Endothelial cell (in vitro differentiated cells): ENCODE measurements around the gene TBL1X. TPM values are rescaled to one million over a fixed set of nuclear protein-coding genes. Genes with fewer than 3 reads are reported as not detected.
"Not testable (repeated sequence)": the region's sequence is repeated elsewhere in the genome, so short reads cannot be mapped to it uniquely, and the experiment has no call there.

ENCODE experiments used
- DNase-seq: peaks from one replicate; pipeline ENCODE4 v3.0.0; 2021; ENCODE audit warnings: low spot score
- H3K27ac Mint-ChIP-seq: one replicate; pipeline ENCODE4 v1.8.0; 2021; ENCODE audit warnings: mixed read lengths, inconsistent platforms; ENCODE audit not compliant: unreplicated experiment
- H3K27me3 Mint-ChIP-seq: one replicate; pipeline ENCODE4 v1.8.0; 2021; ENCODE audit warnings: mild to moderate bottlenecking, moderate library complexity, mixed read lengths, inconsistent platforms; ENCODE audit not compliant: unreplicated experiment
- H3K36me3 Mint-ChIP-seq: one replicate; pipeline ENCODE4 v1.8.0; 2021; ENCODE audit warnings: mild to moderate bottlenecking, low read depth, mixed read lengths, inconsistent platforms; ENCODE audit not compliant: unreplicated experiment
- H3K4me1 Mint-ChIP-seq: one replicate; pipeline ENCODE4 v1.8.0; 2021; ENCODE audit warnings: mild to moderate bottlenecking, mixed read lengths, inconsistent platforms; ENCODE audit not compliant: unreplicated experiment
- H3K4me3 Mint-ChIP-seq: one replicate; pipeline ENCODE4 v1.8.0; 2021; ENCODE audit warnings: mild to moderate bottlenecking, mixed read lengths, inconsistent platforms; ENCODE audit not compliant: unreplicated experiment
- H3K9me3 Mint-ChIP-seq: one replicate; pipeline ENCODE4 v1.8.0; 2021; ENCODE audit warnings: mixed read lengths, inconsistent platforms; ENCODE audit not compliant: unreplicated experiment
- total RNA-seq: library from RNA; stranded (reverse); fragmentation: NEBNext Ultra II Directional; extraction: Animal tissue kit (Norgen Biotek cat#: 25700); gene quantifications from one replicate; pipeline ENCODE4 v1.2.1, GENCODE V29; 2021; ENCODE audit not compliant: unreplicated experiment
- TF ChIP-seq, protein P1 (sequence below): fragments of 200-600 bp; sonication (generic); IDR thresholded peaks from one replicate; pipeline ENCODE4 v1.5.0; 2021; ENCODE audit warnings: antibody characterized with exemption; ENCODE audit not compliant: unreplicated experiment

TBL1X gene
- total RNA-seq, 1 donor from 2014 or later: 19.4 TPM

DNA sequence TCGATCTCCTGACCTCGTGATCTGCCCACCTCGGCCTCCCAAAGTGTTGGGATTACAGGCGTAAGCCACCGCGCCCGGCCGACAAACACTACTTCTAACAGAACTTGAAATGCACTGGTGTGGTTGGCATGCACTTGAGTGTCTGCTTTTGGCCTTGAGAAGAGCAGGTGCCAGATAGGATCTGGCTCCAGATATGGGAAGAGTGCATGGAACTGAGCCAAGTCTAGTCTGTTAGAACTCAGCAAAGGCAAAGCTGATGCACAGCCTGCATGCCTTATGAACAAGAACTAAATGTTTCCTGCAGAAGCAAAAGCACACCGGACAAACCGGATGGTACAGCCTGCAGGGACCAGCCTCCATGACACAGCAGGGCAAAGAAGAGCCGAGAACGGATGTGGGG is 35.1 kb upstream of the TBL1X start:
- H3K4me1 Mint-ChIP-seq: peaks cover 6% of the 10 kb centered on the region
- H3K27me3 Mint-ChIP-seq: peaks cover 3% of the 10 kb centered on the region
- H3K9me3 Mint-ChIP-seq: no peaks in the 10 kb centered on the region
- TF ChIP-seq, protein P1, sequence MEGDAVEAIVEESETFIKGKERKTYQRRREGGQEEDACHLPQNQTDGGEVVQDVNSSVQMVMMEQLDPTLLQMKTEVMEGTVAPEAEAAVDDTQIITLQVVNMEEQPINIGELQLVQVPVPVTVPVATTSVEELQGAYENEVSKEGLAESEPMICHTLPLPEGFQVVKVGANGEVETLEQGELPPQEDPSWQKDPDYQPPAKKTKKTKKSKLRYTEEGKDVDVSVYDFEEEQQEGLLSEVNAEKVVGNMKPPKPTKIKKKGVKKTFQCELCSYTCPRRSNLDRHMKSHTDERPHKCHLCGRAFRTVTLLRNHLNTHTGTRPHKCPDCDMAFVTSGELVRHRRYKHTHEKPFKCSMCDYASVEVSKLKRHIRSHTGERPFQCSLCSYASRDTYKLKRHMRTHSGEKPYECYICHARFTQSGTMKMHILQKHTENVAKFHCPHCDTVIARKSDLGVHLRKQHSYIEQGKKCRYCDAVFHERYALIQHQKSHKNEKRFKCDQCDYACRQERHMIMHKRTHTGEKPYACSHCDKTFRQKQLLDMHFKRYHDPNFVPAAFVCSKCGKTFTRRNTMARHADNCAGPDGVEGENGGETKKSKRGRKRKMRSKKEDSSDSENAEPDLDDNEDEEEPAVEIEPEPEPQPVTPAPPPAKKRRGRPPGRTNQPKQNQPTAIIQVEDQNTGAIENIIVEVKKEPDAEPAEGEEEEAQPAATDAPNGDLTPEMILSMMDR: no peak
- H3K4me3 Mint-ChIP-seq: no peak overlapping the region
- H3K27ac Mint-ChIP-seq: no peak overlapping the region
- no peaks in the 10 kb centered on the region for H3K36me3 Mint-ChIP-seq
- DNase-seq: no peak

DNA sequence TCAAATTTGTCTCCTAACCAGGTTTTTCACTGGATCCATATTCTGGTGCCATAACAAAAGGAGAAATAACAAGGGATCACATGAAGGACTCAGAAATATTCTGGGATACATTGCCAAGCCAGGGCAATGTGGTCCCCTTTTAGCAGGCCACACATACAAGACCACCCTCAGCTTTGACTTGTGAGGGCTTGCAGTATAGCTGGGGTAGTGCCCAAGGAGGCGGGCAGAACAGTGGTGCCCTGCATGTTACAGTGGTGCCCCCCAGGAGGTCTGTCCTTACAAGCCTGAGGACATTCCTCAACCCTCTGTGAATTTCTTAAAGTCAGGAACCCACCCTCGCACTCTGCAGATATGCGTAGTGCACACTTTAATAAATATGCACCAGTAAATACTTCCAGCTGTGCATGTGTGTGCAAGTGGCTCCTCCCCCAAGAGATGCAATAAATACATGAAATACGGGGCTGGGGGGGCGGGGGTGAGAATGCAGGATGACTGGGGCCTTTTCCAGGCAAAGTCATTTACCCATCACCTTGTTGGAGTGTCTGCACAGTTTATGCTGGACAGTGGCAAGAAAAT is 34.4 kb upstream of the TBL1X start:
- H3K36me3 Mint-ChIP-seq: no peaks in the 10 kb centered on the region
- peaks cover 3% of the 10 kb centered on the region for H3K27me3 Mint-ChIP-seq
- TF ChIP-seq, protein P1: no peak
- H3K9me3 Mint-ChIP-seq: no peaks in the 10 kb centered on the region
- DNase-seq: no peak
- peaks cover 6% of the 10 kb centered on the region for H3K4me1 Mint-ChIP-seq
- H3K4me3 Mint-ChIP-seq: no peak overlapping the region
- H3K27ac Mint-ChIP-seq: no peak overlapping the region

DNA sequence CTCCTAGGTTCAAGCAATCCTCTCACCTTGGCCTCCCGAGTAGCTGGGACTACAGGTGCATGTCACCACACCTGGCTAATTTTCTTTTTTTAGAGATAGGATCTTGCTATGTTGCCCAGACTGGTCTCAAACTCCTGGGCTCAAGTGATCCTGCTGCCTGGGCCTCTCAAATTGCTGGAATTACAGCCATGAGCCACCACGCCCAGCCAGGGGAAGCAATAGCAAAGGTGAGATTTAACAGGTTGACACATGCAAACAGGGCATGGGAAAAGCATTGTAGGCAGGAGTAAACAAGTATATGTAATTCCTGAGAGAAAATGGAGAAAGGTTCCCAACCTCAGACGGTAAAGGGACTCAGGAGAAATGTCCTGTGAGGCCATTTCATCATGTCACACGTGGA is 33.6 kb upstream of the TBL1X start:
- no peak for DNase-seq
- no peaks in the 10 kb centered on the region for H3K36me3 Mint-ChIP-seq
- peaks cover 6% of the 10 kb centered on the region for H3K4me1 Mint-ChIP-seq
- TF ChIP-seq, protein P1: no peak
- no peaks in the 10 kb centered on the region for H3K9me3 Mint-ChIP-seq
- H3K27ac Mint-ChIP-seq: no peak overlapping the region
- H3K4me3 Mint-ChIP-seq: no peak overlapping the region
- peaks cover 3% of the 10 kb centered on the region for H3K27me3 Mint-ChIP-seq

DNA sequence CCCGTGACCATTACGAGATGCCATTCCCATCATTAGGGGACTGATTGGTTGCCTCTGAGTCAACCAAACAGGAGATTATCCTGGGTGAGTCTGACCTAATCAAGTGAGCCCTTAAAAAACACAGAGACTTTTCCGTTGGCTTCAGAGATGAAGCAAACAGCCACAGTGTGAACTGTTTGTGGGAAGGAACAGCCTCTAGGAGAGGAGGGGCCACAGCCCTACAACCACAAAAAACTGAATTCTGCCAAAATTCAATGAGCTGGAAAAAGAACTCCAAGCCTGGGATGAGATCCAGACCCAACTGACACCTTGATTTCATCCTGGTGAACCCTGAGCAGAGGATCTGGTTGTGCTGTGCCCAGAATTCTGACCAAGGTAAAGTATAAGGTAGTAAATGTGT is 31.3 kb upstream of the TBL1X start:
- Mint-ChIP-seq H3K36me3 (no peaks in the 10 kb centered on the region), H3K4me1 (peaks cover 6% of the 10 kb centered on the region), H3K27ac (no peak overlapping the region), H3K4me3 (no peak overlapping the region), H3K9me3 (no peaks in the 10 kb centered on the region), H3K27me3 (peaks cover 3% of the 10 kb centered on the region)
- TF ChIP-seq, protein P1: no peak
- no peak for DNase-seq

DNA sequence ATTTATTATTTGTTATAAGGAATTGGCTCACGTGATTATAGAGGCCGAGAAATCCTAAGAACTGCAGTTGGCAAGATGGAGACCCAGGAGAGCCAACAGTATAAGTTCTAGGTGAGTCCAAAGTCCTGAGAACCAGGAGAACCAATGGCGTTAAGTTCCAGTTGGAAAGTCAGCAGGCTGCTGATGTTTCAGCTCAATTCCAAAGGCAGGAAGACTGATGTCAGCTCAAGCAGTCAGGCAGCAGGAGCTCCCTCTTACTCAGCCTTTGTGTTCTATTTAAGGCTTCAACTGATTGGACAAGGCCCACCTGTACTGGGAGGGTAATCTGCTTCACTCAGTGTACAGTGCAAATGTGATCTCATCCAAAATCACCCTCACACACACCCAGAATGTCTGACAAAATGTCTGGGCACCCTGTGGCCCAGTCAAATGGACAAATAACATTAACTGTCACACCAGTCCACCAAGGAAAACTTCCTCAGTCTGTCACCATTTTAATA is 30.8 kb upstream of the TBL1X start:
- TF ChIP-seq, protein P1: no peak
- no peak for DNase-seq
- Mint-ChIP-seq H3K9me3 (no peaks in the 10 kb centered on the region), H3K27me3 (peaks cover 3% of the 10 kb centered on the region), H3K4me3 (no peak overlapping the region), H3K4me1 (peaks cover 6% of the 10 kb centered on the region), H3K27ac (no peak overlapping the region), H3K36me3 (no peaks in the 10 kb centered on the region)

DNA sequence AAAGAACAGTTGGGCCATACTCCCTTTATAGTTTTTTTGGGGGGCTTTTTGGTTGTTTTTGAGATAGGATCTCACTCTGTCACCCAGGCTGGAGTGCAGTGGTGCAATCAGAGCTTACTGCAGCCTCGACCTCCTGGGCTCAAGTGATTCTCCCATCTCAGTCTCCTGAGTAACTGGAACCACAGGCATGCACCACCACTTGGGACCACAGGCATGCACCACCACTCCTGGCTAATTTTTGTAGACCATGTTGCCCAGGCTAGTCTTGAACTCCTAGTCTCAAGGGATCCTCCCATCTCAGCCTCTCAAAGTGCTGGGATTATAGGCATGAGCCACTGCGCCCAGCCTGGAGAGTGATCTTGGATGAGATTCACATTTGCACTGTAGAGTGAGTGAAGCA is 29.8 kb upstream of the TBL1X start:
- not testable (repeated sequence) for H3K27me3 Mint-ChIP-seq, H3K36me3 Mint-ChIP-seq, H3K4me1 Mint-ChIP-seq, DNase-seq, H3K27ac Mint-ChIP-seq, H3K9me3 Mint-ChIP-seq, H3K4me3 Mint-ChIP-seq
